Fibroblast of lung (primary cell): ENCODE measurements around the gene ELFN2.

Source experiments
- CTCF ChIP-seq, 2 donors: IDR thresholded peaks in 1 of 2; conservative IDR thresholded peaks in 1 of 2; 1 replicate in 1 of 2; 2 replicates in 1 of 2; pipeline ENCODE4 v1.5.1; 2011 to 2012; ENCODE audit warnings: low read length in 2 of 2, control low read depth in 1 of 2, inconsistent platforms in 1 of 2, low read depth in 1 of 2, mild to moderate bottlenecking in 1 of 2
- EZH2 ChIP-seq: IDR thresholded peaks from 2 replicates; pipeline ENCODE4 v1.5.1; 2012; ENCODE audit warnings: low read length, control low read depth, mild to moderate bottlenecking; ENCODE audit errors: missing control alignments

GRCh38 chr22:37428649-37429586 is 1.6 kb upstream of the ELFN2 start:
- TF ChIP-seq CTCF (conservative IDR thresholded peaks at IDR 0.05 in 1 of 2, IDR thresholded peaks at IDR 0.05 in 1 of 2; ENCODE audit: low read depth in 1 of 2, low read length in 2 of 2) = peak; percentile 85 to 86
- peak; percentile 57 for TF ChIP-seq EZH2
